NAMALWA (cell line): Measurements from ENCODE around the gene TMEM125.

Experiments
- DNase-seq: peaks from one replicate; pipeline ENCODE4 v3.0.0-alpha.2; 2015; ENCODE audit warnings: low spot score

The TMEM125 gene

DNA sequence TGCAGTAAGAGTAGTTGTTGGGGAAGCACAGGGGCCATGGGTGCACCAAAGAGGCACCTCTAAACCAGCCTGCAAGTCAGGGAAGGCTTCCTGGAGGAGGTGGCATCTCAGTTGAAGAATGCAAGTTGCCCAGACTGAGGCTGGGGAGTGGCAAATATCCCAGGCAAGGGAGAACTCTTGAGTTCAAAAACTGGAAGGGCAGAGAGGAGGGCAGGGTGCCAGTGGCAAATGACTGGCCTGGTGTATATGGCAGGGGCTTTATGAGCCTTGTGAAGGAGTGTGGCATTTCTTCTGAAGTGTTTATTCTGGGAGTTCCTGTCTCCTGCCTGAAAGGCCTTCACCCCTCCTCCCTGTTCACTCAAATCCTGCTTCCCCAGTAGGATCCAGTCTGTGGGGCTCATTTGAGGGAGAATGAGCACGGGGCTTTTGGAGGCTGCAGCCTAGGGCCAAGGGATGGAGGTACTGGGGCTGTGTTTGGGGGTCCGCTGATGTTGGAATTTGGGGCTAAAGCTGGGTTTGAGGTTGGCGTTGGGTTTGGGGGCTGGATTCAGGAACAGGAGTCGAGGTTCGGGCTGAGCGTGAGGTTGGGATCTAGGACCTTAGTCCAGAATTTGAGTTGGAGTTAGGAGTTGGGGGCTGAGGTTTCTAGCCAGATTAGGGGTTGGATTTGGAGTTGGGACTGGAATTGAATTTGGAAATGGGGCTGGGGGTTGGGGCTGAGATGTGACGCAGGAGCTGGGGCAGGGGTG lies at the start of gene TMEM125:
Gene TMEM125, plus strand, starts transcription at position 357 of the 749 bp plus-strand sequence. CDS start 2,740 bp downstream, outside the sequence.
- no peak for DNase-seq

DNA sequence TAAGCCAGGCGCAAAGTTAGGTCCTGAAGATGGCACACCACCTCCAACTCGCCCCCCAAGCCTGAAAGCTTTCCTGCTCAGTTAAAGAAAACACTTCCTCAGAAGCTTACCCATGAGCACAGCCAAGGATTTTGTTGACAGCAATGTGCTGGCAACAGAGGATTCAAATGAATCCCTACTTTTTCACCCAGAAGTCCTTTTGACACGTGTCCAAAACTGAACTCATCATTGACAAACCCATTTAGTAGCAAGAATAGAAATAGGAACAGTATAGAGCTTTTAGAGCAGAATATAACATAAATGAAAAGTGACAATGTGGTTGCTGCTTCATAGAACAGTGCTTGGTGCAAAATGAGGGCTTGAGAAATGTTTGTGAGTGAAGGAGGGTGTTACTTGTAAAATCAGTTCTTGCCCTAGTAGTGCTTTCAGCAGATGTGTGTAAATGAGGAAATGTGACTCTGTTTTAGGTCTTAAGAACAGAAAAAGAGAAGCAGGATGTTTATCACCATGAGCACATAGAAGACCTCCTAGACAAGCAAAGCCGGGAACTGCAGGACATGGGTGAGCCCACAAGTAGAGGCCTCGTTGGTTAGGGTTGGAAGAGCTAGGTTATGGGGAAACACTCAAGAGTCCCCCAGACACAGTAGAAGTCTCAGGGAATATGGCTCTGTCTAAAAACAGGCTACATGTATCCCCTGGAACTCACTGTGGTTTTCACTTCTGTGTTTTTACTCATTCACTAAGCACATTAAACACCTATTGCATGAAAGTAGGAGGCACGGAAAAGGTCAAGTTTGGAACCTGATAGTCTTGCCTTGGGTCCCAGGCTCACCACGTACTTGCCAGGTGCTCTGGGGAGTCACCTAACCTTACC lies 48.6 kb upstream of the TMEM125 start:
- peak; percentile 53 for DNase-seq

DNA sequence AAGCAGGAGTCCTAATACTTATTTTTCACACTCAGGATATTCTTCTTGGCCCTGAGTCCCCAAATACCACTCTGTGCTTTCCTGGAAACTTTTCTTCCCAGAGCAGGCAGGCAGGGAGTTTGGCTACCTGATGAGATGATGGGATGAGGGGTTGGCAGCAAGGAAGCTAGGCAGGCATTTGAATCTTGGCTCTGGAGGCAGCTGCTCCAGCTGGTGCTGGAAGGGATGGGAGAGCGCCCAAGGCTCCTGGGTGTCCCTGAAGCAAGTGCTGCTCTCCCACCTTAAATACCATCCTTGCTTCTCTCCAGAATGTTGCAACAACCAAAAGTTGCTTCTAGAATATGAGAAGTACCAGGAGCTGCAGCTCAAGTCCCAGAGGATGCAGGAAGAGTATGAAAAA lies 48.0 kb upstream of the TMEM125 start:
- no peak for DNase-seq

DNA sequence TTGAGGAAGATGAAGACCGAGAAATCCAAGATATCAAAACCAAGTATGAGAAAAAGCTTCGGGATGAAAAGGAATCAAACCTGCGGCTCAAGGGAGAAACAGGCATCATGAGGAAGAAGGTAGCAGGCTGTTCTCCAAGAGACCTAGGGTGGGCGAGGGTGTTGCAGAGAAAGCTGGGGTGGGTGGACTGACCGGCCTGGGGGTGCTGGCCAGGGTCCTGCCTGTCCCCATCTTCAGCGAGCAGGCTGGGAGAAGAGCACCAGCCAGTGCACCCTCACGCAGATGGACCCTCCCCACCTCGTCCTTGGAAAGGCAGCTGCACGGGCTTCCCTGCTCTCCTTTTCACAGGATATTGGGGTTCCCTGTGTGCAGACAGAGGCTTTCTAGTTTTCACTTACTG lies 46.9 kb upstream of the TMEM125 start:
- no peak for DNase-seq

- peak; percentile 43 for DNase-seq
These were observed 44.6 kb upstream of the TMEM125 start for GRCh38 chr1:43225168-43225567.

DNA sequence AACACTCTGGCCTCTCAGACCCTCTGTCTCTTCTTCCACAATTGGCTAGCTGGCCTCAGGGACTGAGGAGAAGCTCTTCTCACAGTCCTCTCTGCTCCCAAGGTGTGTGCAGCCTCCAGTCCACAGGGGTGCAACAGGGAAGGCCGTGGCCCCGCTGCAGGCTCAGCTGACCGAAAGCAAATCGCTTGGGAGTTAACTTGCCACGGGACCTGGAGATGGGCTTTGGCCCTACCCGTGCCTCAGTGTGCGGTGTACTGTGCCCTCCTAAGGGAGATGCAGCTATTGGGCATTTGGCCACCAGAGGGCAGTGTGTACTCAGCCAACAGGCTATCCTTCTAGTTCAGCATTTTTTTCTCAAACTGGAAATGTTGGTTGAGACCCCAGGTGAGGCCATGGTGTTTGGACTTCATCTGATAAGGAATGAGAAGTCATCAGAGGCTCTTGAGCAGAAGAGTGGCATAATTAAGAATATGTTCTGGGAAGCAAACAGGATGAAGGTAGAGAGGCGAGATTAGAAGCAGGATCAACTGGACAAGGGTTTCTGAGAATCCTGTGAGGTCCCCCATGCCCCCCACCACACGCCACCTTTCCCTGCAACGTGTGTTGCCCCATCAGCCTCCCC lies 42.5 kb upstream of the TMEM125 start:
- peak; percentile 87 for DNase-seq

DNA sequence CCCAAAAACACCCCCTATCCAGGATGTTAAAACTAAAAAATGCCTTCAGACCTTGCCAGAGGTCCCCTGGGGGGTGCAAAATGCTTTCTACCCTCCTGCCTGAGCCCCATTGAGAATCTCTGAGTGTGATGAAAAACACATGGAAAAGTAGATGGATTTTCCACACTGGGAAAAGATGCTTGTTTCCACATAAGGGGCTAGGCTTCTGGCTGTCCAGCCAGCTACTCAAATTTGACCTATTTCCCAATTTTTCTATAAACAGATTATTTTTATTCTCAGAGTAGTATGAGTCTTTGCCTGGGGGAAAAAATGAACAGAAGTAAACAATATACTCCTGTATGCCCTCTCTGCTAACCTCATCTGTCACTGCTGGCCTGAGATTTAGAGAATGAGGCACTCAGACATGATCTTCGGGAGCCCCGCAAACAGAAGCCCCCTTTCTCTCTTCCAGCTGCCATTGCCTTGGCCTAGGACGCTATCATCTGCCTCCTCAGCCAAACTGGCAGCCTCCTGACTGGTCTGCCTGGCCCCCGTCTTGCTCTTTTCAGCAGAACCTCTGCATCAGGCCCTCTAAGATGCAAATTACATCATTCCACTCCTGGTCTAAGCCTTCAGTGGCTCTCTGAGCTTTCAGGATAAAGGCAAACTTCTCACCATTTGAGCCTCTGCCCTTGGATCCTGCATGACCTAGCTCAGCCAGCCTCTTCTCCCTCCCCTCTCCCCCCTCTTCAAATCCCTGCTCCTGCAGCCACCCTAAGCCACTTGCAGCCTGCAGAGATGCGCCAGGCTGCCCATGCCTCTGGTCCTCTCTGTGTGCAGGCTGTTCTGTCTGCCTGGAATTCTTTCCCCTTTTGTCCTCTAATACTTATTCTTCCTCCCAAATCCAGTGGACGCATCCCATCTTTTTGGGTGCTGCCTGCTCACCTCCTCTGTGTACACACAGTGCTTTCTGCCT lies 39.7 kb upstream of the TMEM125 start:
- DNase-seq = no peak

DNA sequence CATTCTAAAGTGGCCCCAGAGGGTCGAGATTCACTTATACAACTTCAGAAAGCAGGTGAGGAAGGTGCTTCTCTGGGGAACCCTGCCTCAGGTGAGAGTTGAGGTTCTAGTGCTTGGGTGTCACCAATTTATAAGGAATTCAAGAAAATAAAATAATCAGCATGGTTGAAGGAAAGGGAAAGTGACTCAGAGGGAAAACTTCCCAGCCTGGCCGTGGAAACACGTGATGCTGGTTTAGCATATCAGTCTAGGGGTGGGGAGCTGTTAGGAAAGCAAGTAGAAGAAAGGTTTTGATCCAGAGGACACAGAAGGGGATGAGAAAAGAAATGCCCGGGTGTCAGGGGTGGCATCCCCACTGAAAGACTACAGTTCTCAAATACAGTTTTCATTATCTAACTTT lies 37.7 kb upstream of the TMEM125 start:
- no peak for DNase-seq

DNA sequence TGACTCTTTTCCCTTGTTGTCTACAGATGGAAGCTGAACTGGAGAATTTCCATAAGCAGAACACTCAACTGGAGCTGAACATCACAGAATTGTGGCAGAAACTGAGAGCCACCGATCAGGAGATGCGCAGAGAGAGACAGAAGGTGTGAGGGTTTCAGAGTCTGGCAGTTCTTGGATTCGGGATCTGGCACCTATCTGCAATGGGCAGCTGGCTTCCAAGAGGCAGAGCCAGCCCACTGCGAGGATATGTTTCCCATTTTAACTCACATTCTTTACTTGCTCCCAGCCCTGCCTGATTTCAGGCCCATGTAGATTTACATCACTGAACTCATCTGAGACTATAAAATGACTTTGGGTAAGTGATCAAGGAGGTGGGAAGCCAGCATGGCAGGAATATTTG lies 37.3 kb upstream of the TMEM125 start:
- no peak for DNase-seq

- no peak for DNase-seq
These were observed 36.2 kb upstream of the TMEM125 start for GRCh38 chr1:43233631-43234030.

- DNase-seq = no peak
These were observed 35.5 kb upstream of the TMEM125 start for GRCh38 chr1:43234267-43234666.

GRCh38 chr1:43235040-43235439 lies 34.7 kb upstream of the TMEM125 start:
- no peak for DNase-seq

- no peak for DNase-seq
These were observed 34.2 kb upstream of the TMEM125 start for GRCh38 chr1:43235451-43236121.

DNA sequence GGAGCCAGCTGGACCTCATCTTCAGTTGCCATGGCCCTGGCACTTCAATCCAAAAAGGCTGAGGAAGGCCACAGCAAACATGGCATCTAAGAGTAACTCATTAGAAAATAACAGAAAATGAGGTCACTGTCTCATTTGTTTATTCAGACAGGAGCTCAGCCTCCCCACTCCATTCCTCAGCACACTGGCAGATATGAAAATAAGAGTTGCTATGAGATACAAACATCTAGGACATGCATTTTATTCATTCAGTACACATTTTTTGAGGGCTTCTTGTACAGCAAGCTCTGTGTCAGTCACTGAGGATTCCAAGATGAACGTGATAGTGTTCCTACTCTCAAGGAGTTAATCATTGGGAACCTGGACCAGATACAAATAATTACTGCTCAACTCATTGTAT lies 32.7 kb upstream of the TMEM125 start:
- peak; percentile 7 for DNase-seq

DNA sequence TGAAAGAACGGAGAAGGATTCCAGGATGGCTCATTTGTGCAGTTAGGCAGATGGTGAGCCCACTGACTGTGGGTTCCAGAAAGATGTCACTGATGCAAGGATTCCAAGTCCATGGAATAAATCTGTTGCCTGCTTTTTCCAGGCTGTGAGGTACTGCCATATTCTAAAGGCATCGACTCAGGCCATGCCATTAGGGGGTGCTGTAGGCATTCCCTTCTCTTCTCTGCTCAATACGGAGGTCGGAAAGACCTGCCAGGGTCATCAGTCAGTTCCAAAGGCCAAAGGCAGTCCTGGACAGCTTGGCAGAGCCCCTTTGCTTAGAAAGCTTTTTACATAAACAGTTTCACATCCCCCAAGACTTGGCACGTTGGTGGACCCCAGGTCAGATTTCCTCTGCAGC lies 31.7 kb upstream of the TMEM125 start:
- peak; percentile 62 for DNase-seq

DNA sequence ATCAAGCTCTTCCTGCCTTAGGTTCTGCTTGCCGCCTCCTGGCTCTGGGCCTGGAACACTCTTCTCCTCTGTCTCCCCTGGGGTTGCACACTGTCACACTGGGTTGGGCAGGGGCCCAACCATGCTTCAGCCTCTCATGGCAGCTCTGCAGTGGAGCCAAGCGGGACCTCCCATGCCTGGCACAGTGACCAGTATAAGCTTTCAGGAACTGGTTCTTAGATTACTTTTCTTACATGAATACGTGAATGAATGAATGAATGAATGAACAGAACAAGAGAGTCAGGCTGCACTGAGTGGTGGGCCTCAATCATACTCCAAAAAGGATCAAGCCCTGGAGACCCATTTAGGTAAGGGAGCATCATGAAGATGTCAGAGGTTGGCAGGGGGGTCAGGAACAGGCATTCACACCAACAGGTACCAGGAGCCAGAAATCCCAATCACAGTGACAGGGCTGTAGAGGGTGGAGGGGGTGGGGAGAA lies 30.8 kb upstream of the TMEM125 start:
- peak; percentile 12 for DNase-seq

- peak; percentile 84 for DNase-seq
These were observed 30.3 kb upstream of the TMEM125 start for GRCh38 chr1:43239484-43239883.

- DNase-seq = no peak
These were observed 28.4 kb upstream of the TMEM125 start for GRCh38 chr1:43241413-43241836.

DNA sequence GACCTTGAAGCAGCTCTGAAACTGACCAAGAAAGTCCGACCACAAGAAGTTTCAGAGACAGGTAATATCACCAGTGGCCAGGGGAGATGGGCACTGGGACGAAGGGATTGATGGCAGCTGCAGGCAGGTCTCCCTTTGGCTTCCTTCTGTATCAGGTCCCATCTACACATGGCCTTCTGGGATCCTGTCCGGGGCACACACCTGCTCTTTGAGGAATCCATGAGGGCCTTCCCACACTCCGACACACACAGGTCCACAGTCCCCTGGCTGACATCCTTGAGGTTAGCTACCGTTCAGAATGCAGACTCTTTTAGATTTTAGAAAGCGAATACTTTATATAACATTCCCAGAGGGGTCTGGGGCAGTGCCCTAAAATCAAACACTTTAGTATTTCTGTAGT lies 26.5 kb upstream of the TMEM125 start:
- no peak for DNase-seq

GRCh38 chr1:43246466-43247213 lies 23.1 kb upstream of the TMEM125 start:
- DNase-seq = no peak
